Right ventricle myocardium inferior (tissue), 1 donor: ENCODE results near the gene RXRA. TPM values are rescaled to one million over a fixed set of nuclear protein-coding genes. Genes with fewer than 3 reads are reported as not detected.

Experiments
- ATAC-seq: fragments of 200-7000 bp; cut with Tn5 transposase; one replicate; pipeline ENCODE4 v1.9.1; 2020; ENCODE audit warnings: mild to moderate bottlenecking, moderate library complexity
- DNase-seq: peaks from one replicate; pipeline ENCODE4 v3.0.0; 2021; ENCODE audit errors: missing footprints
- intact Hi-C: fragments of 100-400 bp; cut with DNase I; formaldehyde crosslinking; loops from one replicate; pipeline ENCODE4 v1.11.0; 2022
- total RNA-seq: library from RNA; stranded (reverse); fragmentation: NEBNext Ultra II Directional; extraction: Animal tissue kit (Norgen Biotek cat#: 25700); gene quantifications from one replicate; pipeline ENCODE4 v1.2.1, GENCODE V29; 2021
- donor health status: DM: no; HTN: yes; CAD: no; lungs with severe emphysema.

RXRA gene
- total RNA-seq, 1 donor from 2014 or later, result 91.1 TPM

DNA sequence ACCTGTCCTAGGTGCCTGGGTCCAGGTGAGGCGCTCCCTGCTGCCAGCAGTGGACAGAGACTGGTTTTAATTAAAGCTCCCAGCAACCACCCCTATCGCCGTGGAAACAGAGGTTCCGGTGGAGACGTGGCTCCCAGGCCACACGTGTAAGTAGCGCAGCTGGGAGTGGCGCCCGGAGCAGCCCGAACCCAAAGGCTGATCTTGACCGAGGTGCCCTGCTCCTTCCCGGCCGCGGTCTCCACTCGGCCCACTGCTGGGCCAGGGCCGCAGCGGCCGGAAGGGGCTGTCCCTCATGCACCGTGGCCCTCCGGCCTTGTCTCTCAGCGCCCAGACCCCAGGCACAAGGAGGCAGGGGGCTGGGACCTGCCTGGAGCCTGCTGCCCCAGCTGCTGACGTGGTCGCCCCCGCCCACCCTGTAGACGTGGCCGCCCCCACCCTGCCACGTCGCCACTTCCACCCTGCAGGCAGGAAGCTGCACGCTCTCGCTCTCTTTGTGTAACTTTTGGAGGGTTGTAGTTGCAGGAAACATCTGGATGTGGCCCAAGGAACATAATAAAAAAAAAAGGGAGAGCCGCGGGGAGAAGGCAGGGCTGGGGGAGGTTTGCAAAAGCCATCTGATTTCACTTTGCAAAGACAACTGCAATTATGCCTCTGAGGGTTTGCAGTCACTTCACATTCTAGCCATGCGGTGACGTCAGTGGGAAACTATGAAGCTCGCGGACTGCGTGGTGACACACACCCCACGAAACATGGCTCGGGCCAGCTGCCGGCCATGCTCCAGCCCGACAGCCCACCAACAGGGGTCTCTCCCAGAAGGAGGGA, 129.9 kb downstream of the RXRA start:
- DNase-seq (peak; percentile 93), ATAC-seq (peak; percentile 83)
- intact Hi-C loops, result loop anchor here (2.0 to 5.0 kb wide), 2 partner anchors 19 to 186 kb away; partner anchors contain the start of gene COL5A1

DNA sequence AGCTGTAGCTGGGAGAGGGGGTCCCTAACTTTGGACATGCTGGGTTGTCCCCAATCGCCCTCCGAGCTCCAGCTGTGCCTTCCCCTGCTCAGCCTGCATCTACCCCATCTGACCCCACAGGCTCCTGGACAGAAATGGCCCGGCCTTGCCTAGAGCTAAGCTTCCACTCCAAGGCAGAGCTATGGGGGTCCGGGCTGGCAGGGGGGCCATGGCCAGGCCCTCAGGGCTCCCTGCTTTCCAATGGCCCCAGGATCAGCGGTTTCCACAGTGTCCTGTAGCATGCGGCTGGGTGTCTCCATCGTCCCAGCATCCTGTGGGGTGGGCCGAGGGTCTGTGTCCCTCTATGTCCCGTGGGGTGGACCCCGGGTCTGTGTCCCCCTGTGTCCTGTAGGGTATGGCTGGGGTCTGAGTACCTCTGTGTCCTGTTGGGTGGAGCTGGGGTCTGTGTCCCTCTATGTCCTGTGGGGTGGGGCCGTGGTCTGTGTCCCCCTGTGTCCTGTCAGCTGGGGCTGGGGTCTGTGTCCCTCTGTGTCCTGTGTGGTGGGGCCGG, 130.6 kb downstream of the RXRA start:
- DNase-seq, result no peak

DNA sequence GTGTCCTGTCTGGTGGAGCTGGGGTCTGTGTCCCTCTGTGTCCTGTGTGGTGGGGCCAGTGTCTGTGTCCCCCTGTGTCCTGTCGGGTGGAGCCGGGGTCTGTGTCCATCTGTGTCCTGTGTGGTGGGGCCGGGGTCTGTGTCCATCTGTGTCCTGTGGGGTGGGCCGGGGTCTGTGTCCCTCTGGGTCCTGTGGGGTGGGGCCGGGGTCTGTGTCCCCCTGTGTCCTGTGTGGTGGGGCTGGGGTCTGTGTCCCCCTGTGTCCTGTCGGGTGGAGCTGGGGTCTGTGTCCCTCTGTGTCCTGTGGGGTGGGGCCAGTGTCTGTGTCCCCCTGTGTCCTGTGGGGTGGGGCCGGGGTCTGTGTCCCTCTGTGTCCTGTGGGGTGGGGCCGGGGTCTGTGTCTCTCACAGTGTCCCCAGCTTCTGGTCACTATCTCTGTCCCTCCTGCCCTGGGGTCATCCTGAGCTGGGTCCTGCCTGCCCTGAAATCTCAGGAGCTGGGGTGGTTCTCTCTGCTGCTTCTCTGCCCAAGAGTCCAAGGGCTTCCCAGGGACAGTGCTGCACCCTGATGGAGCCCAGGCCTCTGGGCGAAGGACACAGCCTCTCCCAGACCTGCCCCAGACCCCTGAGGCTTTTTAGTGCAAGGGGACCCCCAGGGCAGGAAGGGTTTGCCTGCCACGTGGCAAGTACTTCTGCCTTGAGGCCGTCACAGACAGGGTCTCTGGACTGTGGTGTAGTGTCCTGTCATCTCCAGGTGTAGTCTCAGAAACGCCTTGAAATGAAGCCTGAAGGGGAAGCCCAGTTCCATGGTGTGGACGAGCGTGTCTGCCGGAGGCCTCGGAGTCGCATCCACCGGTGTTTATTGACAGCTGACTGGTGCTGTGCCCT, 131.3 kb downstream of the RXRA start:
- ATAC-seq, result no peak
- intact Hi-C loops, result loop anchor here (2.0 to 5.0 kb wide), 2 partner anchors 17 to 185 kb away; partner anchors contain the start of gene COL5A1
- peak; percentile 35 for DNase-seq

More for the DNA sequence above, 130.6 kb downstream of the RXRA start:
- peak; percentile 18 for ATAC-seq
- intact Hi-C loops, result loop anchor here (2.0 to 5.0 kb wide), 2 partner anchors 18 to 185 kb away; partner anchors contain the start of gene COL5A1

DNA sequence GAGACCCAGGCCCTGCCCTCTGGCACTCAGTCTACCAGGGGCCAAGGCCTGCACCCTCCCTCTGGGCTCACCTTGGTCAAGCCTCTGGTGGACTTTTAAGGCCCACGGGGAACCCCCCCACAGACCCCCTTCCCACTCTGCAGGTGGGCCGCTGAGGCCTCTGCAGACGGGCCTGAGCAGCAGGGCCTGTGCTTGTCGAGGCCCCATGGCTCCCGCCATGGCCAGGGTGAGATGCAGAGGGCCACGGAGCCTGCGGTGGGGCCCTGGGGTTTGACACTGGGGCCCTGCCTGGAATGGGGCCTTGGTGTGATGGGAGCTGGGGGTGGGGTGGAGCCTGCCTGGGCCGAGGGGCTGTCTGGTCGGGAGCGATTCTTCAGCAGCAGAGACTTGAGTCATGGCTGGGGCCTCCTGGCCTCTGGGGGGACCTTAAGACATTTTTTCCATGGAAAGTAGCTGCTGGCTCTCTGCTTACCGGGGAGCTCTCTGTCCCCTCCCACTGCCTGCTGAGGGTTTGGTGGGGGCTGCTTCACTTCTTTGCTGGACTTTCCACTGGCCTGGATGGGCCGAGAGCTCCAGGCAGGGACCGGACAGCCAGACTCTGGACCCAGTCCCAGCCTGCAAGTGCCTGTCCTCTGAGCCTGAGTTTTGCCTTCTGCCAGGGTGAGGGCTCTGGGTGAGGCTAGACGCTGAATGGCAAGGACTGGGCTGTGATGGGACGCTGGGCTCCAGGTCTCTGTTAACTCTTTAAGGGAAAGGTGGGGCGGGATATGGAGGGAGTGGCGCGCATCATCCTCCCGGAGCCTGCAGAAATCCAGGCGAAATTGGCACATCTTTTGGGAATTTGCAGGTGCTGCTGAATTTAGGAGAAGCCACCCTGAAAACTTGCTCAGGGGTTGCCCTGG, 132.2 kb downstream of the RXRA start:
- ATAC-seq, result peak; percentile 7
- intact Hi-C loops, result loop anchor here (5.0 kb wide), 1 partner anchor 184 kb away; the partner anchor contains the start of gene COL5A1

DNA sequence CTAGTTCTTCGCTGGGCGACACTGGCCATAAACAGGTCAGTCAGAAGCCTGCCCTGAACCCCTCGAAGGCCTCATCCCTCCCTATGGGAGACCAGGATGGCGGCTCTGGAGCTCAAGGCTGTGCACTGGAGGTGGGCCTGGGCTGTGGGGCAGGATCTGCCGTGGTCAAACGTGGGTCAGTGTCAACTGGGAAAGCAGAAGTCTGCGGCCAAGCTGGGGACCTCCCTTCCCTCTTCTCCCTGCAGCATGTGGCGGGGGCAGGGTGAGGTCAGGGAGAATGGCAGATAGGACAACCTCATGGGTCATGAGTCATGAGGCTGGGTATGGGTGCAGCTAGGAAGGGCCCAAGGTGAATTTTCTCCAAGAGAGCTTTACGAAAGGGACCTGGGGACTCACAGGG, 132.9 kb downstream of the RXRA start:
- intact Hi-C loops, result loop anchor here (5.0 kb wide), 1 partner anchor 183 kb away; the partner anchor contains the start of gene COL5A1
- no peak for ATAC-seq
- DNase-seq, result peak; percentile 83

More for the DNA sequence above, 132.2 kb downstream of the RXRA start:
- peak; percentile 64 for DNase-seq

DNA sequence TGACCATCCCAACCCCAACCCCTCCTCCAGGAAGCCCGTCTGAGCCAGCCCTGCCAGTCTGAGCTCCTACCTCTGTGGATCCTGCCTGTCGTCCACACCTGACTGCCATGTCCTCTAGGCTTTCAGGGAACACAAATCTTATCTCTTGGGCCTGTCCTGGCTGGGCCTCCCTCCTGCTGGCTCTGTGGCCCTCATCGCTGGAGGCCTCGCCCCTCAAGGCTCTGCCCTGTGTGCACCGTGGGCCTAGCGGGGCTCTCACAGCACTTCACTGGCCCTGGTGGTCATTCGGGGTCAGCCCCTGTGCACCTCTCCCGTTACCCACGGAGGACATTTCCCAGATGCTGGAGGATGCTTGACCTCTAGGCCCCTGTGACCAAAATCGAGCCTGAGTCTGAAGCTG, 133.3 kb downstream of the RXRA start:
- DNase-seq (no peak), ATAC-seq (no peak)
- intact Hi-C loops, result loop anchor here (5.0 kb wide), 1 partner anchor 183 kb away; the partner anchor contains the start of gene COL5A1

DNA sequence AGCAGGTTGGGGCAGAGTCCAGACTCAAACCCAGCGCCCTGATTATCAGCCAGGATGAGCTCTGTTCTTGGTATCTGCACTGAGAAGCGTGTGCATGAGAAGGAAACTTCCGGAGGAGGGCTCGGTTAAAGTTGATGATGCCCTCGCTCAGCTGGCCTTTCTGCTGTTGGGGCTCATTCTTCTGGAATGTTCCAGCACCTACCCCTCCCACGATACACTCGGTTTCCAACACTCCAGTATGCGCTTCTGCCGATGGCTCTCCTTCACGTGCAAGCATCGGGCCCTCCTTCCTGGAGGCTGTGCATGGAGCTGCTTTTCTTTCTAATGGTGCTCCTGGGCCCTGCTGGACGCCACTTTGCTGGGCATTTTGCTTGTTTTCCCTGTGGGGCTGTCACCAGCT, 134.0 kb downstream of the RXRA start:
- DNase-seq (no peak), ATAC-seq (no peak)
- intact Hi-C loops, result no loop called here

DNA sequence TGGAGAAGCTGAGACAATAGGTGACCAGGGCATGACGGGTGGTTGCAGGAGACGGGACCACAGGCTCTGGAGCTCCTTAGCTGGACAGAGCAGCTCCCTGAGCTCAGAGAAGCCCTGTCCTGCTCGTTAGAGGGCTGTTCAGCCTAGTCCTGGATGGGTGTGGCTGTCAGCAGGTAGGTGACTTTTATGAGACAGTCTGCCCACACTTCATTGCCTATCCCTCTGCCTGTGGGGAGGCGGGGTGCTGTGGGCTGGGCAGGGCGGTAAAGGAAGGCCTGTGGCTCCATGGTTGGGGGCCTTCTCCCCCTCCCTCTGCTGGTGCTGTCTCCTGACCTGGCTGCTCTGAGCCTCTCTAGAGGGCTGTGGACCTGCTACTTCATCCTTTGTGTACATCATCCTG, 134.6 kb downstream of the RXRA start:
- DNase-seq (no peak), ATAC-seq (no peak)
- intact Hi-C loops, result no loop called here

DNA sequence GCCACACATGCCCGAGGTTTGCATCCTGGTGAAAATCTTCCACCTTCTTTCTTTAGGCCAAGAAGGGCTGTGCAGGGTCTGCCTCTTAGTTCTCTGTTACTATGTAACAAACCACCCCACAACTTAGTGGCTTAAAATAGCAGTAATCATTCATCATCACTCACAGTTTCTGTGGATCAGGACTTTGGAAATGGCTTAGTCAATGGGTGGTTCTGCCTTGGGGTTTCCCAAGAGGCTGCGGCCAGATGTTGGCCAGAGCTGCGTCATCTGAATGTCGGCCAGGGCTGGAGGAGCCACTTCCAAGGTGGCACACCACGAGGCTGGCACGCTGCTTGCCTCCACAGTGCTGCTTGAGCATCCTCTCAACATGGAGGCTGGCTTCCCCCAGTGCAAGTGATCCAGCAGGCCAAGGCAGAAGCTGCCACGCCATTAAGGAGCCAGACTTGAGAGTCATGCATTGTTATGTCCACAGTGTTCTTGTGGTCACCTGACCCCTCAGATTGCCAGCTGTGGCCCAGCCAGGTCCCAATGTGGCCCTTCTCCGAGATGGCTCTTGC, 135.2 kb downstream of the RXRA start:
- intact Hi-C loops, result no loop called here
- DNase-seq (no peak), ATAC-seq (no peak)

DNA sequence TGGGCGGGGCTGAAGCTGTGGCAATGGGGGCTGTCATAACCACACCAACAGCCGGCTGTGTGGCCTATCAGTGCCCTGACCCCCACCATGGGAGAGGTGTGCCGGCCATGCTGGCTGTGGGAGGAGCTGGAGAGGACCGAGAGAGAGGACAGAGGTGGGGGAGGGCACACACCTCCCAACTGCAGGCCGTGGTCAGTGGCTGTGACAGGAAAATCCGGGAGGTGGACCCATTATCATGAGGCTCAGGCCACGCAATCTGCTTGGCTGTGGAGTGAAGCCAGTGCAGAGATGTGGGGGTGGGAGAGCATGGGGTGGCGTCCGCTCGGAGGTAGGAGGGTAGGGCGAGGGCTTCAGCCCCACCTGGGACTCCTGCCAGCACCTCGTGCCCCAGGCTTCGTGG, 136.1 kb downstream of the RXRA start:
- intact Hi-C loops, result no loop called here
- no peak for ATAC-seq
- DNase-seq, result no peak

DNA sequence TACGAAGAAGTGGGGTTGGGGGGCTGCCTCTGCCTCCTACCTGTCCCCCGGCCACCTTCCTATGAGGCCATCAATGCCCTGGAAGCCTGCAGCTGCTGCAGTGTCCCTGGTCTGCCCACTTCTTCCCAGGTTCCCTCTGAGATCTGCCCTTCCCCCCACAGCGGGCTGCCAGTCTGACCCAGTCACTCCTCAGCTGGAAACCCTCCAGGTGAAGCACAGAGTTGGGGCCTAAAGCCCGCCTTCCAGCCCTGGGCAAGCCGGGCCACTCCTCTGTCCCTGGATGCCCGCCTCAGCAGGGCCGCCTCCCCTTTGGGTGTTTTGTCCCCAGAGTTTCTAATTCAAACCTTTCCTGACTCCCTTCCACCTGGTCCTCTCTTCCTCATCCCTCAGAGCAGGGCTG, 137.0 kb downstream of the RXRA start:
- intact Hi-C loops, result no loop called here
- ATAC-seq (no peak), DNase-seq (peak; percentile 41)

DNA sequence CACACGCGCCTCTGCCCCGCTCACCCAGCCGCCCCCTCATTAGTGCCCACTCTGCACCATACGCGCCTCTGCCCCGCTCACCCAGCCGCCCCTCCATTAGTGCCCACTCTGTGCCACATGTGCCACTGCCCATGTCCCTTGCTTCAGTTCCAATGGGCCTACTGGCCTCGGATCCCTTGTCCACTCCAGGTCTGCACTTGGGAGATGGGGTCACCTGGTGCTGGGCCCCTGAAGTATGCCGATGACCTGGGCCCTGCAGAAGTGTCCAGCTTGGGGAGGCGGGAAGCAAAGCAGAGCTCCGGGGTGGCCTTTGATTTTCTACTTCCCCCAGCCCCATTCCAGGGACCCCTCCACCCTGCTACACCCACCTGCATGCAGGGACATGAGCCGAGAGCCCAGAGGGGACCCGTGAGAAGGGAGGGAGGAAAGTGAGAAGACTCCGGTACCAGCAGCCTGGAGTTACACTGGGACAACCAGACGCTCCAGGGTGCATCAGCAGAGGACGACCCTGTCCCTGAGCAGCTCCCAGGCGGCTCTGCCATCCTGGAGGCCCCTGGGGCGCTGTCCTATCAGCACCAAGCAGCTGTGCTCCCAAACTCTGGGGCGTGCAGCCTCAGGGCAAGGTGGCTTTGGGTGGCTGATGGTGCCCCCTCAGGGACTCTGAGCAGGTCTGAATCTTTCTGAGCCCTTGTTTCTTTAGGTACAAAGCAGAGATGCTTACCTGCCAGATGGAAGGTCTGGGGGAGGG, 140.8 kb downstream of the RXRA start:
- intact Hi-C loops, result no loop called here
- no peak for ATAC-seq
- peak; percentile 65 for DNase-seq

DNA sequence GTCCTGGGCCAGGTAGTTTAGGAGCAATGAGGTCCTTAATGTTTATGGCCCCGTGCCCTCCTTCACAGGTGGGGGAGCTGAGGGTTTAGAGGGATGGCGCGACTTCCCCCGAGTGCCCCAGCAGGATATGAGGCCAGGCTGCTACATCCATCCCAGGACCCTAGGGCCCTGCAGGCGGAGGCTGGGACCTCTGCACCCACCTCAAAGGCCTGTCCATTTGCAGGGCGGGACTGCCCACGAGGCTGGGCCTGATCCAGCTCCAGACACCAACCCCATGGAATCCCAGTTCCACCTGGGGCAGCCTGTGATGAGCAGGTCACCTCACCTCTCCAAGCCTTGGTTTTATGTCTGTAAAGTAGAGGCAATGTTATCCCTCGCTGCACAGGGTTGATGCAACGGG, 142.1 kb downstream of the RXRA start:
- ATAC-seq (no peak), DNase-seq (peak; percentile 39)
- intact Hi-C loops, result no loop called here

DNA sequence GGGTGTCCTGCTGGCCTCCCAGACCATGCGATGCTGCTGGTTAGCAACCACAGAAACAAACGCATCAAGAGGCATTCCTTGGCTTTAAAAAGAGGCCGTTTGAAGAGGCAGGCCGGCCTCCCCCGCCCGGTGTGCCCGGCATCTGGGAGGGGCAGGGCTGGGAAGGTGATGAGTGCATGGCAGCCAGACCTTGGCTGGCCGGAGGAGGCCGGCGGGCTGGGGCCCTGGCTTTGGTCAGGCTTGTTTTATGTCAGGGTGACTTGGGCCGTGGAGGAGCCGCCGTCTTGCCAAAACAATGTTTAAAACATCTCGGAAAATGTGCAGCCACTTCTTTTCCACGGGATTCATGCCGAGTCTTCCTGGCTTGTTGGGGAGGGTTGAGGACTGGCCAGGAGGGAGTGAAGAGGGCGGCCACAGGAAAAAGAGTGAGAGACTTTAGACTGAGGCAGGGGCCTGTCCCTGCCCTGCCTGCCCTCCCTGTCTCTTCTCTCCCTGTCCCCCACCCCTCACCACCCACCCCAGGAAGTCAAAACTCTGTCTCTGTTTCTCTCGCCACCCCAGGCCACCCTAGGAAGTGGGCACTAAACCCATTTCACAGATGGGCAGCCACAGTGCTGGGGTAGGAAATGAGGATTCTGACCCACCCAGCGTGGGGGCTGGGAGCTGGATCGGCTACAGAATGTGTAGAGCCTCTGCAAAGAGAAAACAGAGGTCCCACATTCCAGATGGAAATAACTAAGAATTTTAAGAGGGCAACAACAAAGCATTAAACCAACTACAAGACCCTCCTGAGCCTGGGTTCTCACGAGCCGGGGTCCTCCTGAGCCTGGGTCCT, 143.0 kb downstream of the RXRA start:
- peak; percentile 77 for DNase-seq
- intact Hi-C loops, result no loop called here
- ATAC-seq, result peak; percentile 81

DNA sequence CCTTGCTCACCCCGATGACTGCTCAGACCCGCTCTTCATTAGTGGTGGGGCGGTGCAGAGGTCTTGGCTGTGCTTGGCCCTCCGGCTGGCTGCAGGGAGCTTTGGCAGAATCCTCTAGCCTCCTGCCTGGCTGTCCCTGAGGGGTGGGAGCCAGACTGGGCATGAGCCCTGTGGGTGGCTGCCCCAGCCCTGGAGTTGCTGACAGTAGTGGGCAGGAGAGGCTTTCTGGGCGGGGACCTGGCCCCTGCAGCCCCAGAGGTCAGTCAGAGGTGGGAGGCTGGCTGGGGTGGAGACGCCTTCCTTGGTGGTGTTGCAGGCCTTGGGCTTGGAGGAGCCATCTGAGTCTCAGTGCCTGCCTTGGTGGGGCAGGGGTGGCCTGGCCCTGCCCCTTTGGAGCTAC, 146.0 kb downstream of the RXRA start:
- ATAC-seq (no peak), DNase-seq (peak; percentile 30)
- intact Hi-C loops, result no loop called here
